Common myeloid progenitor, CD34-positive (primary cell): ENCODE results near the gene GNPDA1.

Source experiments
- CTCF ChIA-PET: fragments of 350-600 bp; sonication (Branson Sonifier 250); formaldehyde crosslinking; loops from one replicate; lab custom pipeline; 2021; ENCODE audit warnings: antibody characterized with exemption; lab: Charles Lee
- POLR2A ChIA-PET: fragments of 350-600 bp; sonication (Branson Sonifier 250); formaldehyde crosslinking; loops from one replicate; lab custom pipeline; 2021; ENCODE audit warnings: antibody characterized with exemption; lab: Charles Lee
- DNase-seq, 3 donors: peaks; one replicate each; pipeline versions ENCODE4 v3.0.0 to v3.0.0-alpha.2; 2013
- H3K27ac ChIP-seq, 2 experiments: 1 replicate in 1 of 2; 2 replicates in 1 of 2; pipeline ENCODE4 v1.7.0; 2013; ENCODE audit warnings: inconsistent platforms in 2 of 2, low read length in 2 of 2, mild to moderate bottlenecking in 2 of 2, low read depth in 1 of 2, moderate library complexity in 1 of 2; ENCODE audit not compliant: severe bottlenecking in 2 of 2, insufficient read depth in 1 of 2, poor library complexity in 1 of 2
- H3K27me3 ChIP-seq, 5 experiments: replicated peaks in 2 of 5; 1 replicate in 3 of 5; 2 replicates in 2 of 5; pipeline versions ENCODE4 v1.6.1 to v1.7.0; 2013; ENCODE audit warnings: low read length in 4 of 5, mild to moderate bottlenecking in 2 of 5, moderate library complexity in 2 of 5, inconsistent platforms in 1 of 5; ENCODE audit not compliant: insufficient read depth in 5 of 5, control insufficient read depth in 4 of 5
- H3K36me3 ChIP-seq, 4 experiments: 1 replicate in 2 of 4; 2 replicates in 2 of 4; pipeline versions ENCODE4 v1.6.1 to v1.7.0; 2013; ENCODE audit warnings: low read length in 3 of 4, control low read depth in 1 of 4, mild to moderate bottlenecking in 1 of 4; ENCODE audit not compliant: control insufficient read depth in 4 of 4, insufficient read depth in 4 of 4
- H3K4me1 ChIP-seq, 4 experiments: 1 replicate in 3 of 4; 2 replicates in 1 of 4; pipeline versions ENCODE4 v1.6.1 to v1.7.1; 2013; ENCODE audit warnings: low read length in 3 of 4, mild to moderate bottlenecking in 3 of 4, control low read depth in 1 of 4, inconsistent platforms in 1 of 4, moderate library complexity in 1 of 4; ENCODE audit not compliant: control insufficient read depth in 4 of 4, insufficient read depth in 4 of 4; ENCODE audit errors: control extremely low read depth in 1 of 4
- H3K4me3 ChIP-seq, 7 experiments: 1 replicate in 4 of 7; 2 replicates in 3 of 7; pipeline versions ENCODE4 v1.5.1 to v1.7.0; 2013; ENCODE audit warnings: mild to moderate bottlenecking in 7 of 7, low read length in 6 of 7, moderate library complexity in 6 of 7, inconsistent platforms in 2 of 7, low read depth in 2 of 7, control low read depth in 1 of 7; ENCODE audit not compliant: insufficient read depth in 4 of 7, control insufficient read depth in 1 of 7; ENCODE audit errors: extremely low read depth in 1 of 7
- H3K9me3 ChIP-seq, 5 experiments: 1 replicate in 4 of 5; 2 replicates in 1 of 5; pipeline versions ENCODE4 v1.6.1 to v1.7.1; 2013; ENCODE audit warnings: low read length in 4 of 5, mild to moderate bottlenecking in 2 of 5, inconsistent platforms in 1 of 5, low read depth in 1 of 5, moderate library complexity in 1 of 5; ENCODE audit not compliant: control insufficient read depth in 4 of 5, insufficient read depth in 2 of 5; ENCODE audit errors: control extremely low read depth in 1 of 5
- WGBS: methylation state at CpG from one replicate; pipeline ENCODE4 v1.1.5; 2013; ENCODE audit not compliant: insufficient coverage; 5-methylcytosine and 5-hydroxymethylcytosine counted together

GNPDA1 gene

GRCh38 chr5:142007237-142007544, 5.6 kb downstream of the GNPDA1 start:
- no CpG with 5 or more reads among the region's 1 CpG for WGBS
- Histone ChIP-seq H3K27ac (no peak overlapping the region), H3K27me3 (peaks cover 0 to 26% (median 6%) of the 10 kb centered on the region in 5 experiments), H3K36me3 (peaks cover 0 to 25% (median 4%) of the 10 kb centered on the region in 4 experiments), H3K4me1 (peaks cover 0 to 18% (median 8%) of the 10 kb centered on the region in 4 experiments), H3K9me3 (no peaks in the 10 kb centered on the region), H3K4me3 (no peak overlapping the region)
- no peak for DNase-seq
- CTCF ChIA-PET = interaction anchor here (1.4 to 1.8 kb wide), 2 partner anchors 9 to 16 kb away, joined by 6 read pairs; no protein-coding TSS in a partner anchor
- POLR2A ChIA-PET = no interaction called here

GRCh38 chr5:142006363-142007236, 6.2 kb downstream of the GNPDA1 start:
- peaks cover 0 to 21% (median 4%) of the 10 kb centered on the region in 5 experiments for H3K27me3 ChIP-seq
- H3K4me1 ChIP-seq = peaks cover 0 to 17% (median 7%) of the 10 kb centered on the region in 4 experiments
- no peak overlapping the region for H3K4me3 ChIP-seq
- peaks cover 0 to 27% (median 4%) of the 10 kb centered on the region in 4 experiments for H3K36me3 ChIP-seq
- H3K27ac ChIP-seq = no peak overlapping the region
- POLR2A ChIA-PET = no interaction called here
- CTCF ChIA-PET = interaction anchor here (1.1 to 1.8 kb wide), 3 partner anchors 8 to 139 kb away, joined by 3 to 6 read pairs (median 6); no protein-coding TSS in a partner anchor
- no CpG with 5 or more reads among the region's 3 CpGs for WGBS
- peak in 2 of 3 donors; percentile 63 to 64 for DNase-seq
- no peaks in the 10 kb centered on the region for H3K9me3 ChIP-seq

- H3K4me3 ChIP-seq = no peak overlapping the region
- CTCF ChIA-PET = interaction anchor here (0.9 to 2.1 kb wide), 2 partner anchors 10 to 140 kb away, joined by 3 to 7 read pairs; no protein-coding TSS in a partner anchor
- peaks cover 0 to 15% (median 3%) of the 10 kb centered on the region in 5 experiments for H3K27me3 ChIP-seq
- 94% methylated on average over 2 of the region's 2 CpGs for WGBS
- DNase-seq = no peak
- POLR2A ChIA-PET = no interaction called here
- H3K27ac ChIP-seq = no peak overlapping the region
- peaks cover 0 to 17% (median 7%) of the 10 kb centered on the region in 4 experiments for H3K4me1 ChIP-seq
- H3K36me3 ChIP-seq = peaks cover 0 to 35% (median 8%) of the 10 kb centered on the region in 4 experiments
- H3K9me3 ChIP-seq = no peaks in the 10 kb centered on the region
Measured at GRCh38 chr5:142003266-142003800, 9.5 kb downstream of the GNPDA1 start.

GRCh38 chr5:142000704-142001484, 11.9 kb downstream of the GNPDA1 start:
- POLR2A ChIA-PET = no interaction called here

GRCh38 chr5:142000173-142000572, 12.7 kb downstream of the GNPDA1 start:
- Histone ChIP-seq H3K4me3 (no peak overlapping the region), H3K27me3 (peaks cover 0 to 4% (median 0%) of the 10 kb centered on the region in 5 experiments), H3K4me1 (peaks cover 0 to 7% (median 0%) of the 10 kb centered on the region in 4 experiments), H3K9me3 (no peaks in the 10 kb centered on the region), H3K36me3 (peaks cover 0 to 28% (median 7%) of the 10 kb centered on the region in 4 experiments), H3K27ac (no peak overlapping the region)
- CTCF ChIA-PET = interaction anchor here (0.8 to 3.2 kb wide), 8 partner anchors 10 to 152 kb away, joined by 3 to 20 read pairs (median 6); partner anchors contain the start of gene GNPDA1
- POLR2A ChIA-PET = no interaction called here
- DNase-seq = no peak
- WGBS = 75% methylated on average over 1 of the region's 1 CpG

More at GRCh38 chr5:142000704-142001484, 11.9 kb downstream of the GNPDA1 start:
- 100% methylated on average over 3 of the region's 6 CpGs for WGBS
- no peak overlapping the region for H3K27ac ChIP-seq
- H3K4me1 ChIP-seq = peaks cover 0 to 7% (median 0%) of the 10 kb centered on the region in 4 experiments
- CTCF ChIA-PET = interaction anchor here (0.8 to 3.2 kb wide), 6 partner anchors 10 to 151 kb away, joined by 3 to 20 read pairs (median 8); partner anchors contain the start of gene GNPDA1
- no peak for DNase-seq
- peaks cover 0 to 31% (median 8%) of the 10 kb centered on the region in 4 experiments for H3K36me3 ChIP-seq
- no peak overlapping the region for H3K4me3 ChIP-seq
- peaks cover 0 to 7% (median 3%) of the 10 kb centered on the region in 5 experiments for H3K27me3 ChIP-seq
- no peaks in the 10 kb centered on the region for H3K9me3 ChIP-seq

- no peak overlapping the region for H3K4me3 ChIP-seq
- DNase-seq = no peak
- peaks cover 7 to 32% (median 18%) of the 10 kb centered on the region in 4 experiments for H3K36me3 ChIP-seq
- 79% methylated on average over 6 of the region's 6 CpGs for WGBS
- H3K9me3 ChIP-seq = no peaks in the 10 kb centered on the region
- CTCF ChIA-PET = interaction anchor here (0.8 to 1.9 kb wide), 7 partner anchors 10 to 701 kb away, joined by 3 to 8 read pairs (median 4); partner anchors contain the start of gene GNPDA1
- POLR2A ChIA-PET = no interaction called here
- H3K4me1 ChIP-seq = no peaks in the 10 kb centered on the region
- peaks cover 0 to 3% (median 0%) of the 10 kb centered on the region in 5 experiments for H3K27me3 ChIP-seq
- H3K27ac ChIP-seq = no peak overlapping the region
Measured at GRCh38 chr5:141997358-141997960, 15.4 kb downstream of the GNPDA1 start.
